Activated CD4-positive, alpha-beta T cell treated with anti-CD3 and anti-CD28 coated beads, Interleukin-2, Interleukin-4, amounts not matched to agents 100 ng/mL and 50 ng/mL, durations not matched to agents 16 hours and 8 hours (primary cell): ENCODE results near the gene ITGA7.

Source experiments
- DNase-seq: peaks from one replicate; pipeline ENCODE4 v3.0.0-alpha.2; 2020; ENCODE audit warnings: low spot score

The ITGA7 gene

GRCh38 chr12:55637467-55637866, 70.2 kb downstream of the ITGA7 start:
- peak; percentile 39 for DNase-seq

- DNase-seq = no peak
These were observed 70.9 kb downstream of the ITGA7 start, which contains the start of gene OR10P1 for GRCh38 chr12:55636853-55637252. OR10P1 (plus strand) TSS chr12:55636892; CDS start chr12:55636892, 0 bp downstream.

DNA sequence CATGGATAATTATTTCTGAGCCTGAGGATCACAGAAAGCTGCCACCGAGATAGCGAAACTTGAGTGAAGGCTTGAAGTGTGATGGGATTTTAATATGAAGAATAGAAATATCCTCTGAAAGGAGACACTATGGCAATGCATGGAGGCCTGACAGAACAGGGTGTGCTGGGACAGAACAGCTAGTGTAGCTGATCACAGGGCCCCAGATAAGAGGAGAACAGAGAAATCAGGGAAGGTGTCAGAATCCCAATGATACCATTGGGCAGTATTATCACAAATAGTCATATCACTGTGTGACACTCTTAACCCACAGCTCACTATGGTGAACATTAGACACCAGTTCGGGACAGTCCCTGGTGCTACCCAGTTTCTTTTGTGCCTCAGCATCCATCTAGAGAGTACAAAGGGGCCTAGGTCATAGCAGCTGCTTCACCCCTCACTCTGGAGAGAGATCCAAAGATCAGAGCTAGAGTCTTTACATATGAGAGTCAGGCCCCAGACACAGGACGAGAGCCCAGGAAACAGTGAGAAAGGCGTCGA, 71.5 kb downstream of the ITGA7 start:
- no peak for DNase-seq
